Measurements from ENCODE around the gene CNTF.

The CNTF gene

DNA sequence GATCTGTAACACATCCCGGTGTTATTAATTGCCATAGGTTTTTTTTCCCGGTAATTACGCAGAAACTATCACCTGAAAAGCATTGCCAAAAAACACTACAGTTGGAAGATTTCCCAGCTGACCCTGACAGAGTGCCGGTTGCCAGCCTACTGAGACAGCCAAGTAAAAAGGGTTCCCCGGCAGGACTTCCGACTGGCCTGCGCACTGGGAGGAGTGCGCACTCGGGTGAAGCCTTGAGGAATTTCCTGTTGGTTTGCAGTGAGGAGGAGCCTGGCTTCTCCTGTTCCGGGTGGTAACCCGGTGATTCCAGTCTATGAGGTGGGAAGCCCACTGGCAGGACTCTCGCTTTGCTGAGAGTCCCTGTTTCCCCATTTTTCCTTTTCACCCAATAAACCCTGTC, 52.1 kb downstream of the CNTF start:
- H3K36me3 ChIP-seq (ENCODE audit: control insufficient read depth in 1 of 2, insufficient read depth in 2 of 2, low read length in 2 of 2) = no peaks in the 10 kb centered on the region

More for the DNA sequence above, 52.1 kb downstream of the CNTF start:
- H3K27ac ChIP-seq (ENCODE audit: low read length) = no peak overlapping the region
- H3K4me1 ChIP-seq (ENCODE audit: control insufficient read depth in 1 of 2, insufficient read depth in 2 of 2, low read length in 2 of 2) = no peaks in the 10 kb centered on the region
- no peaks in the 10 kb centered on the region for H3K9me3 ChIP-seq (ENCODE audit: control insufficient read depth in 1 of 2, low read length in 2 of 2)
- H3K27me3 ChIP-seq (ENCODE audit: low read depth, low read length) = no peaks in the 10 kb centered on the region
- no peak overlapping the region for H3K4me3 ChIP-seq (ENCODE audit: low read depth in 1 of 2, low read length in 2 of 2)

Data from muscle layer of duodenum (tissue), 2 donors.